GM21825 (cell line): Measurements from ENCODE around the gene PPM1G.
"Not testable (repeated sequence)": the region's sequence is repeated elsewhere in the genome, so short reads cannot be mapped to it uniquely, and the experiment has no call there.

ENCODE experiments used
- ATAC-seq: cut with Tn5 transposase; IDR thresholded peaks from one replicate; pipeline ENCODE4 v1.9.1; 2021; ENCODE audit warnings: mild to moderate bottlenecking, moderate library complexity; ENCODE audit not compliant: unreplicated experiment

Gene PPM1G

GRCh38 chr2:27376151-27376865 is 33.1 kb downstream of the PPM1G start:
- no peak for ATAC-seq

- ATAC-seq: no peak
Observed at GRCh38 chr2:27375513-27376099, 33.8 kb downstream of the PPM1G start.

DNA sequence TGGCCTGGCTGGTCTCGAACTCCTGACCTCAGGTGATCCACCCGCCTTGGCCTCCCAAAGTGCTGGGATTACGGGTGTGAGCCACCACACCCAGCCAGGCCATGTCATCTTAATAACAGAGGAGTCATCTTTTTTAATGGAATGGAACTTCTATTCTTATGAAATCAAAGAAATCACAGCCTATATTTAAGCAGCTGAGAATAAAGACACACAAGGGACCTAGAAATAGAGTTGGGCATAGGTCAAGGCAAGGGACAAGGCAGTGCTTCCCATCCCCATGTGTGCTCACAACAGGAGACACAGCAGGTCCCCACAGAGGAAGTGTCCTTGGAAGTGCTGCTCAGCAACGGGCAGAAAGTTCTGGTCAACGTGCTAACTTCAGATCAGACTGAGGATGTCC is 35.8 kb downstream of the PPM1G start:
- no peak for ATAC-seq

- ATAC-seq: no peak
Observed at GRCh38 chr2:27372937-27373336, 36.5 kb downstream of the PPM1G start.

- peak; percentile 18 for ATAC-seq
Observed at GRCh38 chr2:27370816-27371620, 38.4 kb downstream of the PPM1G start.

DNA sequence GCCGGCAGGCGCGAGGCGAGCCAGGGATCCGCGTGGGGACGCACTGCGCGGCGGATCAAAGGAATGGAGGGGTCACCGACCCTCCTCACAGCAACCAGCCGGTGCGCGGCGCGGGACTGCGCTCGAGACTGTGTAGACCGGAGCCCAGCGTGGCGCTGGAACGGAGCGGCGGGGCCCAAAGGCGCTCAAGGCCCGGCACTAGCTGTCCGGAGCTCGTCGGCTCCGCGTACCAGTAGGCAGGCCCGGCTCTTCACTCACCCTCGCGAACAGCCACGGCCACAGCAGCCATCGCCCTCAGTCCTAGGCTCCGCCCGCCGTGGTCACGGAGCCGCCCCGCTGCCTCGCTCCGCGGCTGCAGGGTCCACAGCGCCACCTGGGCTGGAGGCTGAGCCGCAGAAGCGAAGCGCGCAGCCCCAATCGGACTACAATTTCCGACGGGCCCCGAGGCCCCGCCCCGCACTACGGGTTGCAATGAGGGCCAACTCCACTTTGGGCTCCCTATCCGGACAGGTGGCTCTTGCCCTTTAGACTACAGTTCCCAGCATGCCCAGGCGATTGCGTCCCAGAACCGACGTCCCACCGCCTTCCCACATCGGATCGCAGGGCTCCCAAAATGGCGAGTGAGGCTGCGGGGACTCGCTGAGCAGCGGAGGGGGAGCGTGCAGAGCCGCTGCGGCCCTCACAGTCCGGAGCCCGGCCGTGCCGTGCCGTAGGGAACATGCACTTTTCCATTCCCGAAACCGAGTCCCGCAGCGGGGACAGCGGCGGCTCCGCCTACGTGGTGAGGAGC is 39.2 kb downstream of the PPM1G start, which contains the start of the genes EIF2B4 and SNX17:
TSS of gene EIF2B4 (minus strand) at position 313 of the 790 bp plus-strand sequence. CDS start at position 289, 24 bp downstream.
TSS of gene SNX17 (plus strand) at position 591 of the 790 bp plus-strand sequence. CDS start at position 719, 128 bp downstream.
- ATAC-seq: peak; percentile 91

DNA sequence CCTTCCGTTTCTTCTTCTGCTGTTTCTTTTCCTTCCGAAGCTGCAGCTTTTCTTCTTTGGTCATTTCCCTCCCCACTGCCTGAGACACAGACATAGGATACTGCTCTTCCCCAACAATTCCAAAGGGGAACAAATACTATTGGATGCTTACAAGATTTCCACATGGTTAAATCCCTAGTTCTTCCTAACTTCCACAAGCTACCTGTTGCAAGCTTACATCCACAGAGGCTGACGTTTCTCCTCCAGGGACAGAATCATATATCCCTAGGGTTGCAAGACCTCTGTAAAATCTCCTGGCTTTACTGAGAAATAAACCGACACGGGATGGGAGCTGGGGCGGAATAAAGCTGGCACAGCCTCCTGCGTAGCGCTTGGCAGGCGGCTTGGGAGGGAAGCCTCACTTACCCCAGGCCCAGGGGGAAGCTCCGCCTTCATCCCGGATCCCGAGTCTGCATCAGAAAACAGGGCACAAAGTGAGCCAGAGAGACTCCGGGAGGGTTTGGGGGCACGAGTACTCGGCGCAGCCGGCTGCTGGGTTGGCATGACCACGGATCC is 39.8 kb downstream of the PPM1G start:
- peak; percentile 5 for ATAC-seq

DNA sequence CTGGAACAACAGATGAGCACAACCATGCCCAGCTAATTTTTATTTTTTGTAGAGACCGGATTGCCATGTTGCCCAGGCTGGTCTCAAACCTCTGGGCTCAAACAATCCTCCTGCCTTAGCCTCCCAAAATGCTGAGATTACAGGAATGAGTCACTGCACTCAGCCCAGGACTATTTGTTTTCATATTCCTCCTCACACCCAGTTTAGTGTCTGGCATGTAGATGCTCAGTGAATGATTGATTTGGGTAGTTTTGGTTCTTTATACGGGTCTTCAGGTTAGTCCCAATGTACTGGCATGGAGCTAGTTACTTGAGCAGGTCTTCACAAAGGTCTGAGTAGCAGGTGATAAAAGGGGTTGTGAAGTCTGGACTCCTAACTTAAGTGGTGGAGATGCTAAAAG is 45.5 kb downstream of the PPM1G start:
- ATAC-seq: no peak

DNA sequence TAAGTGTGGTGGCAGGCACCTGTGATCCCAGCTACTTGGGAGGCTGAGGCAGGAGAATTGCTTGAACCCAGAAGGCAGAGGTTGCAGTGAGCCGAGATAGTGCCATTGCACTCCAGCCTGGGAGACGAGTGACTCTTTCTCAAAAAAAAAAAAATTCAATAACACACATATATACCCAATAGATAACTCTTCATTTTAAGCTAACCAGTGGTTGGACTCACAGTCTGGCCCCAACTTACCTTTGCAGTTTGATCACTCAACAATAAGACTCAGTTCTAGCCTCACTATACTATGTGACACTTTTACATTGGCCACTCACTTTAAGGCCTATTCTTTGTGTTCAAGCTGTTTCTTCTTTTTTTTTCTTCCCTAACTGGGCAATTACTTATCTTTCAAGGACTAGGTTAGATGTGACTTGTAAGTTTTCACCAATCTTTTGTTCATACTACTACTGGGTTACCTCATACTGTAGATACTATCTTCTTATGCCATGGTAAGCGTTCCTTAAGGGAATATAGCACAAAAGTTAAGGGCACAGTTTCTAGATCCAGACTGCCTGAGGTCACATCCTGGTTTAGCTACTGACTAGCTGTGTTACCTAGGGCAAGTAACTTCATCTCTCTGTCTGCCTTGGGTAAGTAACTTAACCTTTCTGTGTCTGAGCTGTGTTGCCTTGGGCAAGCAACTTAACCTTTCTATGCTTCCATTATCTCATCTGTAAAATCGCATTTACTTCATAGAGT is 46.5 kb downstream of the PPM1G start:
- ATAC-seq: no peak

GRCh38 chr2:27356382-27357181 is 52.8 kb downstream of the PPM1G start, which contains the start of gene GTF3C2:
Gene GTF3C2 (minus strand): TSS chr2:27356764. CDS start chr2:27343554, 13,210 bp downstream.
- ATAC-seq: peak; percentile 80

GRCh38 chr2:27356056-27356381 is 53.4 kb downstream of the PPM1G start:
- ATAC-seq: peak; percentile 31

DNA sequence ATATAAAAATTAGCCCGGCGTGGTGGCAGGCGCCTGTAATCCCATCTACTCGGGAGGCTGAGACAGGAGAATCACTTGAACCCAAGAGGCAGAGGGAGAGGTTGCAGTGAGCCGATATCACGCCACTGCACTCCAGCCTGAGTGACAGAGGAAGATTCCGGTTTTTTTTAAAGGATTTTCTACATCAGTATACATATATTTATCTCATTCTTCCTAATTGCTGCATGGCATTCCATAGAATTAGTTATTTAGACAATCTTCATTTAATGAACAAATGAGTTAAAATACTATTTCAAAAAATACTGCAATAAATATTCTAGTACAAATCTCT is 54.8 kb downstream of the PPM1G start:
- no peak for ATAC-seq

DNA sequence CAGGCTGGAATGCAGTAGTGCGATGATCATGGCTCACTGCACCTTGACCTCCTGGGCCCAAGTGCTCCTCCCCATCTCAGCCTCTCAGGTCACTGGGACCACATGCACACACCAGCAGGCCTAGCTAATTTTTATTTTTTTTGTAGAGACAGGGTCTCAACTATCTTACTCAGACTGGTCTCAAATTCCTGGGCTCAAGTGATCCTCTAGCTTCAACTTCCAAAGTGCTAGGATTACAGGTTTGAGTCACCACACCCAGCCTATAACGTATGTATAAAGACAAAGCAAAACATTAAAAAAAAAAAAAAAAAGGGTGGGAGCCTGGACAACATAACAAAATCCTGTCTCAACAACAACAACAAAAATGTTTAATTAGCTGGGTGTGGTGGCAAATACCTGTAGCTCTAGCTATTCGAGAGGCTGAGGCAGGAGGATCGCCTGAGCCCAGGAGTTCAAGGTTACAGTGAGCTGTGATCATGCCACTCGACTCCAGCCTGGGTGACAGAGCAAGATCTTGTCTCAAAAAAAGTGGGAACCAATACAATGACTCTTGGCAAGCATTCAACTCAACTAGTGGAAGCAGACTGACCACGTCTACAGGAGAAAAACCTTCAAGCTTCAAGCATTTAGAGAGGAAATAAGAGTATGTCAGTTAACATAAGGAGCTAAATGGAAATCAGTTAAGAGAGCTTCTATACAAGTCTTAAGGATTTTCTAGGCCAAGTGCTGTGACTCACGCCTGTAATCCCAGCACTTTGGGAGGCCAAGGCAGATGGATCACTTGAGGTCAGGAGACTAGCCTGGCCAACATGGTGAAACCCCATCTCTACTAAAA is 55.4 kb downstream of the PPM1G start:
- ATAC-seq: no peak

DNA sequence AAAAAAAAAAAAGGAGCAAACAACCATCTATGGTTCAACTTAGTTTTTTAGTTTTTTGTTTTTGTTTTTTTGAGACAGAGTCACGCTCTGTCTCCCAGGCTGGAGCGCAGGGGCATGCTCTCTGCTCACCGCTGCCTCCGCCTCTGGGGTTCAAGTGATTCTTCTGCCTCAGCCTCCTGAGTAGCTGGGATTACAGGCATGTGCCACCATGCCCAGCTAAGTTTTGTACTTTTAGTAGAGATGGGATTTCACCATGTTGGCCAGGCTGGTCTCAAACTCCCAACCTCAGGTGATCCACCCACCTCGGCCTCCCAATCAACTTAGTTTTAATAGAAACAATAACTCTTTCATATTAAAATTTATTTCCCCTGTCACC is 56.0 kb downstream of the PPM1G start:
- ATAC-seq: not testable (repeated sequence)

DNA sequence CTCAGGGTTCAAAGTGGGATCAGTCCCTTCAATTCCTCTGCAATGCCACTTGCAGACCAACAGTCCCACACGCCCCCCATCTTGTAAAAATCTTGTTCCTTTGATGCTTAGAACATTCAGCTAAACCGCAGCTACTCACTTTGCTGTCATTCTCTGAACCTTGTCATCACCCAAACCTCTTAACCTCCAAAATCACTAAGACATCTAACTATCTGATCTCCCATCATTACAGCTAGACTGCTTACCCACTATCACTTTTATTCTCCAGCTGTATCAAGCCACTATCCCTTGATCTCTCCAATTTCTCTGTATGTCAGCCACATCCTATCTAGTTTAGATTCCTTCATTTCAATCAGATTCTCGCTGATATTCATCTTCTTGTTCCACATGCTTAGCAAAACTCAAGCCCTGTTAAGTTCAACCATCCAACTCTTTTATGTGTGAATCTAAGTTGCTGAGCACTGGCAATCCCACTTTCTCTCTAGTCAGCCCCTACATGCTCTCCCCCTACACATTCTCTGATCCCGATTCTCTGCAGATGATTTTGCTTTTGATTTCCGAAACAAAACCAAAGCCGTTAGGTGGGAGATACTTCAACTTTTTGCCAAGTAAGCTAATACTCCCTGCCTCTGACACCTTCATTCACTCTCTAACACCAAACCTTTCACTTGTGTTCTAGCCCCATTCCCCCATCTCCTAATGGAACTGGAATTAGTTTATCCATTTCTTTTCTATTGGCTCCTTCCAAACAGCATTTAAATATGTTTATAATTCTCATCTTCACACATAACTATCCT is 57.4 kb downstream of the PPM1G start:
- ATAC-seq: no peak

DNA sequence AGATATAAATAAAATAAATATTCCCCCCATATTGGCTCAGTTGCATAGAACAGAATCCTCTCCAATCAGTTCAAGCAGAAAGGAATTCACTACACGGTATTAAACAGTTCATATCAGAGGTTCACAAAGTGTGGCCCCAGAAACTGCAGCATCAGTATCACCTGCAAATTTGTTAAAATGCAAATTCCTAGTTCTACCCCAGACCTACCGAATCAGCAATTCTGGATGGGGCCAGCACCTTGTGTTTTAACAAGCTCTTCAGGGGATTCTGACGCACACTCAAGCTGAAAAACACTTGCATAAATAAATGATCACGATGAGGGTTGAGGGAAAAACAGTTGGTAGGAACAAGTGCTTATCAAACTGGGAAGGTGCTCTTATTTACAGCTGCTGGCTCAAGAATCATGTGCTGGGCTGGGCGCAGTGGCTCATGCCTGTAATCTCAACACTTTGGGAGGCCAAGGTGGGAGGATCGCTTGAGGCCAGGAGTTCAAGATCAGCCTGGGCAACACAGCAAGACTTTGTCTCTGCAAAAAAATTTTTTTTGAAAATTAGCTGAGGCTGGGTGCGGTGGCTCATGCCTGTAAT is 59.2 kb downstream of the PPM1G start:
- ATAC-seq: no peak

GRCh38 chr2:27347641-27348040 is 61.8 kb downstream of the PPM1G start:
- no peak for ATAC-seq
